Measurements from ENCODE around the gene RBKS. TPM values are rescaled to one million over a fixed set of nuclear protein-coding genes. Genes with fewer than 3 reads are reported as not detected.

The RBKS gene
- total RNA-seq, 8 experiments from 2014 or later: 2.4 to 9.7 (median 3.6) TPM

- WGBS, 10 experiments: 67 to 100% (median 93%) methylated on average over 1 to 7 of the region's 10 CpGs; no CpG with 5 or more reads in 3 of the 10 experiments
- ATAC-seq (replicated peaks in 6 of 8): no peak
- H3K4me3 ChIP-seq: no peak overlapping the region
- in situ Hi-C loops (cut with MboI; ENCODE audit: low pct_unique_long_range_greater_than_20kb in 2 of 9, low sequenced_read_pairs in 9 of 9, unreplicated experiment in 9 of 9): loop anchor here in 1 of 9 experiments (25.0 kb wide), 1 partner anchor 676 kb away; no protein-coding TSS in a partner anchor
- H3K27ac ChIP-seq: no peak overlapping the region
- H3K4me1 ChIP-seq (replicated peaks in 1 of 2): no peaks in the 10 kb centered on the region
Measured at GRCh38 chr2:27736031-27736889, 153.9 kb downstream of the RBKS start.

GRCh38 chr2:27735263-27735904, 154.8 kb downstream of the RBKS start:
- WGBS, 10 experiments: 19 to 30% (median 23%) methylated on average over 2 to 8 of the region's 51 CpGs; no CpG with 5 or more reads in 7 of the 10 experiments
- Histone ChIP-seq H3K27ac (no peak overlapping the region), H3K4me3 (peak overlapping the region in 2 of 5 donors; percentile 8 to 19), H3K4me1 (replicated peaks in 1 of 2) (no peaks in the 10 kb centered on the region)
- ATAC-seq (replicated peaks in 6 of 8): peak; percentile 48 to 96 (median 66)
- in situ Hi-C loops (cut with MboI; ENCODE audit: low pct_unique_long_range_greater_than_20kb in 2 of 9, low sequenced_read_pairs in 9 of 9, unreplicated experiment in 9 of 9): loop anchor here in 1 of 9 experiments (25.0 kb wide), 1 partner anchor 677 kb away; no protein-coding TSS in a partner anchor

- no peak overlapping the region for H3K27ac ChIP-seq
Measured at GRCh38 chr2:27734305-27734704, 155.9 kb downstream of the RBKS start.

More at GRCh38 chr2:27734305-27734704, 155.9 kb downstream of the RBKS start:
- peak in 1 of 8 experiments; percentile 2 for ATAC-seq (replicated peaks in 6 of 8)
- H3K4me3 ChIP-seq: no peak overlapping the region
- in situ Hi-C loops (cut with MboI; ENCODE audit: low pct_unique_long_range_greater_than_20kb in 2 of 9, low sequenced_read_pairs in 9 of 9, unreplicated experiment in 9 of 9): loop anchor here in 1 of 9 experiments (25.0 kb wide), 1 partner anchor 678 kb away; no protein-coding TSS in a partner anchor
- 0 to 100% (median 20%) methylated on average over 1 of the region's 1 CpG; no CpG with 5 or more reads in 3 of the 10 experiments for WGBS, 10 experiments
- no peaks in the 10 kb centered on the region for H3K4me1 ChIP-seq (replicated peaks in 1 of 2)

Other genes with a start within 250 kb of the RBKS start
- 10 to 100 TPM; 33.9 to 59.7 (median 40.3) TPM for gene SUPT7L, start 226.8 kb downstream of the RBKS start, total RNA-seq
- 10 to 100 TPM; 26.3 to 35.6 (median 29.9) TPM for gene SLC4A1AP, start 226.5 kb downstream of the RBKS start, total RNA-seq
- gene MRPL33, start 118.7 kb downstream of the RBKS start, total RNA-seq: 100 to 1,000 TPM; 152 to 352 (median 169) TPM
- gene BABAM2, start 342 bp upstream of the RBKS start, total RNA-seq: 100 to 1,000 TPM in 1 of 8 experiments, 10 to 100 TPM in 7; 16.4 to 110 (median 36.4) TPM